ENCODE measurements around the gene KCNQ1.
"Not testable (repeated sequence)": the region's sequence is repeated elsewhere in the genome, so short reads cannot be mapped to it uniquely, and the experiment has no call there.

KCNQ1 gene

GRCh38 chr11:2472428-2473186 lies 27.8 kb downstream of the KCNQ1 start:
- Histone ChIP-seq H3K9ac (ENCODE audit: low read depth, low read length) (no peak overlapping the region), H3K4me3 (ENCODE audit: low read depth, low read length) (no peak overlapping the region), H3K9me3 (ENCODE audit: control insufficient read depth, insufficient read depth, low read length) (no peaks in the 10 kb centered on the region; the same call in none of the 2 replicates), H3K27me3 (ENCODE audit: control insufficient read depth, insufficient read depth, low read length) (peaks cover 47% of the 10 kb centered on the region), H3K36me3 (ENCODE audit: control insufficient read depth, insufficient read depth, low read length) (no peaks in the 10 kb centered on the region), H3K27ac (ENCODE audit: low read depth, low read length) (no peak overlapping the region), H3K4me1 (ENCODE audit: control insufficient read depth, insufficient read depth, low read length) (no peaks in the 10 kb centered on the region)

- no peak overlapping the region for H3K4me3 ChIP-seq (ENCODE audit: low read depth, low read length)
- no peaks in the 10 kb centered on the region; the same call in none of the 2 replicates for H3K9me3 ChIP-seq (ENCODE audit: control insufficient read depth, insufficient read depth, low read length)
- H3K27me3 ChIP-seq (ENCODE audit: control insufficient read depth, insufficient read depth, low read length), result peaks cover 44% of the 10 kb centered on the region
- no peak overlapping the region for H3K9ac ChIP-seq (ENCODE audit: low read depth, low read length)
- H3K27ac ChIP-seq (ENCODE audit: low read depth, low read length), result no peak overlapping the region
- no peaks in the 10 kb centered on the region for H3K36me3 ChIP-seq (ENCODE audit: control insufficient read depth, insufficient read depth, low read length)
- H3K4me1 ChIP-seq (ENCODE audit: control insufficient read depth, insufficient read depth, low read length), result no peaks in the 10 kb centered on the region
Measured at GRCh38 chr11:2473361-2474058, 28.7 kb downstream of the KCNQ1 start.

GRCh38 chr11:2474059-2474901 lies 29.5 kb downstream of the KCNQ1 start:
- H3K27ac ChIP-seq (ENCODE audit: low read depth, low read length), result no peak overlapping the region
- peaks cover under 1% of the 10 kb centered on the region for H3K9me3 ChIP-seq (ENCODE audit: control insufficient read depth, insufficient read depth, low read length)
- no peak overlapping the region for H3K4me3 ChIP-seq (ENCODE audit: low read depth, low read length)
- H3K9ac ChIP-seq (ENCODE audit: low read depth, low read length), result no peak overlapping the region
- no peaks in the 10 kb centered on the region for H3K36me3 ChIP-seq (ENCODE audit: control insufficient read depth, insufficient read depth, low read length)
- H3K4me1 ChIP-seq (ENCODE audit: control insufficient read depth, insufficient read depth, low read length), result no peaks in the 10 kb centered on the region
- H3K27me3 ChIP-seq (ENCODE audit: control insufficient read depth, insufficient read depth, low read length), result peaks cover 40% of the 10 kb centered on the region

- H3K27me3 ChIP-seq (ENCODE audit: control insufficient read depth, insufficient read depth, low read length), result peaks cover 36% of the 10 kb centered on the region
- H3K36me3 ChIP-seq (ENCODE audit: control insufficient read depth, insufficient read depth, low read length), result no peaks in the 10 kb centered on the region
- H3K4me3 ChIP-seq (ENCODE audit: low read depth, low read length), result no peak overlapping the region
- peaks cover 7% of the 10 kb centered on the region for H3K9me3 ChIP-seq (ENCODE audit: control insufficient read depth, insufficient read depth, low read length)
- H3K27ac ChIP-seq (ENCODE audit: low read depth, low read length), result no peak overlapping the region
- no peak overlapping the region for H3K9ac ChIP-seq (ENCODE audit: low read depth, low read length)
- H3K4me1 ChIP-seq (ENCODE audit: control insufficient read depth, insufficient read depth, low read length), result no peaks in the 10 kb centered on the region
Measured at GRCh38 chr11:2475136-2475918, 30.5 kb downstream of the KCNQ1 start.

GRCh38 chr11:2477254-2477653 lies 32.4 kb downstream of the KCNQ1 start:
- H3K36me3 ChIP-seq (ENCODE audit: control insufficient read depth, insufficient read depth, low read length), result no peaks in the 10 kb centered on the region
- peaks cover 10% of the 10 kb centered on the region for H3K9me3 ChIP-seq (ENCODE audit: control insufficient read depth, insufficient read depth, low read length)
- H3K4me1 ChIP-seq (ENCODE audit: control insufficient read depth, insufficient read depth, low read length), result no peaks in the 10 kb centered on the region
- peaks cover 31% of the 10 kb centered on the region for H3K27me3 ChIP-seq (ENCODE audit: control insufficient read depth, insufficient read depth, low read length)
- H3K27ac ChIP-seq (ENCODE audit: low read depth, low read length), result no peak overlapping the region
- H3K4me3 ChIP-seq (ENCODE audit: low read depth, low read length), result no peak overlapping the region
- H3K9ac ChIP-seq (ENCODE audit: low read depth, low read length), result no peak overlapping the region

- no peaks in the 10 kb centered on the region for H3K36me3 ChIP-seq (ENCODE audit: control insufficient read depth, insufficient read depth, low read length)
- H3K9me3 ChIP-seq (ENCODE audit: control insufficient read depth, insufficient read depth, low read length), result peaks cover 10% of the 10 kb centered on the region
- H3K9ac ChIP-seq (ENCODE audit: low read depth, low read length), result no peak overlapping the region
- no peaks in the 10 kb centered on the region for H3K4me1 ChIP-seq (ENCODE audit: control insufficient read depth, insufficient read depth, low read length)
- H3K27ac ChIP-seq (ENCODE audit: low read depth, low read length), result no peak overlapping the region
- no peak overlapping the region for H3K4me3 ChIP-seq (ENCODE audit: low read depth, low read length)
- H3K27me3 ChIP-seq (ENCODE audit: control insufficient read depth, insufficient read depth, low read length), result peaks cover 37% of the 10 kb centered on the region
Measured at GRCh38 chr11:2477936-2478335, 33.1 kb downstream of the KCNQ1 start.

- not testable (repeated sequence) for H3K4me3 ChIP-seq (ENCODE audit: low read depth, low read length); H3K36me3 ChIP-seq (ENCODE audit: control insufficient read depth, insufficient read depth, low read length); H3K27ac ChIP-seq (ENCODE audit: low read depth, low read length); H3K4me1 ChIP-seq (ENCODE audit: control insufficient read depth, insufficient read depth, low read length); H3K9ac ChIP-seq (ENCODE audit: low read depth, low read length)
- H3K27me3 ChIP-seq (ENCODE audit: control insufficient read depth, insufficient read depth, low read length), result peaks cover 50% of the 10 kb centered on the region
- H3K9me3 ChIP-seq (ENCODE audit: control insufficient read depth, insufficient read depth, low read length), result peaks cover 10% of the 10 kb centered on the region
Measured at GRCh38 chr11:2480067-2480873, 35.5 kb downstream of the KCNQ1 start.

- H3K4me3 ChIP-seq (ENCODE audit: low read depth, low read length), result no peak overlapping the region
- no peak overlapping the region for H3K27ac ChIP-seq (ENCODE audit: low read depth, low read length)
- H3K27me3 ChIP-seq (ENCODE audit: control insufficient read depth, insufficient read depth, low read length), result peaks cover 44% of the 10 kb centered on the region
- H3K4me1 ChIP-seq (ENCODE audit: control insufficient read depth, insufficient read depth, low read length), result no peaks in the 10 kb centered on the region
- H3K9me3 ChIP-seq (ENCODE audit: control insufficient read depth, insufficient read depth, low read length), result peaks cover 10% of the 10 kb centered on the region; the same call in 1 of the 2 replicates
- no peaks in the 10 kb centered on the region for H3K36me3 ChIP-seq (ENCODE audit: control insufficient read depth, insufficient read depth, low read length)
- no peak overlapping the region for H3K9ac ChIP-seq (ENCODE audit: low read depth, low read length)
Measured at GRCh38 chr11:2480874-2481220, 36.0 kb downstream of the KCNQ1 start.

- no peak overlapping the region for H3K27ac ChIP-seq (ENCODE audit: low read depth, low read length)
- H3K9me3 ChIP-seq (ENCODE audit: control insufficient read depth, insufficient read depth, low read length), result peaks cover 10% of the 10 kb centered on the region; the same call in 1 of the 2 replicates
- no peaks in the 10 kb centered on the region for H3K36me3 ChIP-seq (ENCODE audit: control insufficient read depth, insufficient read depth, low read length)
- no peak overlapping the region for H3K4me3 ChIP-seq (ENCODE audit: low read depth, low read length)
- no peak overlapping the region for H3K9ac ChIP-seq (ENCODE audit: low read depth, low read length)
- H3K4me1 ChIP-seq (ENCODE audit: control insufficient read depth, insufficient read depth, low read length), result no peaks in the 10 kb centered on the region
- peaks cover 45% of the 10 kb centered on the region for H3K27me3 ChIP-seq (ENCODE audit: control insufficient read depth, insufficient read depth, low read length)
Measured at GRCh38 chr11:2481253-2481652, 36.4 kb downstream of the KCNQ1 start.

GRCh38 chr11:2482204-2482603 lies 37.4 kb downstream of the KCNQ1 start:
- no peaks in the 10 kb centered on the region for H3K36me3 ChIP-seq (ENCODE audit: control insufficient read depth, insufficient read depth, low read length)
- H3K27me3 ChIP-seq (ENCODE audit: control insufficient read depth, insufficient read depth, low read length), result peaks cover 42% of the 10 kb centered on the region
- no peak overlapping the region for H3K9ac ChIP-seq (ENCODE audit: low read depth, low read length)
- no peak overlapping the region for H3K4me3 ChIP-seq (ENCODE audit: low read depth, low read length)
- H3K4me1 ChIP-seq (ENCODE audit: control insufficient read depth, insufficient read depth, low read length), result no peaks in the 10 kb centered on the region
- no peak overlapping the region for H3K27ac ChIP-seq (ENCODE audit: low read depth, low read length)
- H3K9me3 ChIP-seq (ENCODE audit: control insufficient read depth, insufficient read depth, low read length), result peaks cover 10% of the 10 kb centered on the region; the same call in 1 of the 2 replicates
